ENCODE data around the gene NLRP14. TPM values are rescaled to one million over a fixed set of nuclear protein-coding genes. Genes with fewer than 3 reads are reported as not detected.

Gene NLRP14, protein sequence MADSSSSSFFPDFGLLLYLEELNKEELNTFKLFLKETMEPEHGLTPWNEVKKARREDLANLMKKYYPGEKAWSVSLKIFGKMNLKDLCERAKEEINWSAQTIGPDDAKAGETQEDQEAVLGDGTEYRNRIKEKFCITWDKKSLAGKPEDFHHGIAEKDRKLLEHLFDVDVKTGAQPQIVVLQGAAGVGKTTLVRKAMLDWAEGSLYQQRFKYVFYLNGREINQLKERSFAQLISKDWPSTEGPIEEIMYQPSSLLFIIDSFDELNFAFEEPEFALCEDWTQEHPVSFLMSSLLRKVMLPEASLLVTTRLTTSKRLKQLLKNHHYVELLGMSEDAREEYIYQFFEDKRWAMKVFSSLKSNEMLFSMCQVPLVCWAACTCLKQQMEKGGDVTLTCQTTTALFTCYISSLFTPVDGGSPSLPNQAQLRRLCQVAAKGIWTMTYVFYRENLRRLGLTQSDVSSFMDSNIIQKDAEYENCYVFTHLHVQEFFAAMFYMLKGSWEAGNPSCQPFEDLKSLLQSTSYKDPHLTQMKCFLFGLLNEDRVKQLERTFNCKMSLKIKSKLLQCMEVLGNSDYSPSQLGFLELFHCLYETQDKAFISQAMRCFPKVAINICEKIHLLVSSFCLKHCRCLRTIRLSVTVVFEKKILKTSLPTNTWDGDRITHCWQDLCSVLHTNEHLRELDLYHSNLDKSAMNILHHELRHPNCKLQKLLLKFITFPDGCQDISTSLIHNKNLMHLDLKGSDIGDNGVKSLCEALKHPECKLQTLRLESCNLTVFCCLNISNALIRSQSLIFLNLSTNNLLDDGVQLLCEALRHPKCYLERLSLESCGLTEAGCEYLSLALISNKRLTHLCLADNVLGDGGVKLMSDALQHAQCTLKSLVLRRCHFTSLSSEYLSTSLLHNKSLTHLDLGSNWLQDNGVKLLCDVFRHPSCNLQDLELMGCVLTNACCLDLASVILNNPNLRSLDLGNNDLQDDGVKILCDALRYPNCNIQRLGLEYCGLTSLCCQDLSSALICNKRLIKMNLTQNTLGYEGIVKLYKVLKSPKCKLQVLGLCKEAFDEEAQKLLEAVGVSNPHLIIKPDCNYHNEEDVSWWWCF
- 0.05 TPM in 1 of 5 replicates, not detected in the others for total RNA-seq (2022; extraction: Qiagen RNA extraction; ENCODE audit: low read depth)

DNA sequence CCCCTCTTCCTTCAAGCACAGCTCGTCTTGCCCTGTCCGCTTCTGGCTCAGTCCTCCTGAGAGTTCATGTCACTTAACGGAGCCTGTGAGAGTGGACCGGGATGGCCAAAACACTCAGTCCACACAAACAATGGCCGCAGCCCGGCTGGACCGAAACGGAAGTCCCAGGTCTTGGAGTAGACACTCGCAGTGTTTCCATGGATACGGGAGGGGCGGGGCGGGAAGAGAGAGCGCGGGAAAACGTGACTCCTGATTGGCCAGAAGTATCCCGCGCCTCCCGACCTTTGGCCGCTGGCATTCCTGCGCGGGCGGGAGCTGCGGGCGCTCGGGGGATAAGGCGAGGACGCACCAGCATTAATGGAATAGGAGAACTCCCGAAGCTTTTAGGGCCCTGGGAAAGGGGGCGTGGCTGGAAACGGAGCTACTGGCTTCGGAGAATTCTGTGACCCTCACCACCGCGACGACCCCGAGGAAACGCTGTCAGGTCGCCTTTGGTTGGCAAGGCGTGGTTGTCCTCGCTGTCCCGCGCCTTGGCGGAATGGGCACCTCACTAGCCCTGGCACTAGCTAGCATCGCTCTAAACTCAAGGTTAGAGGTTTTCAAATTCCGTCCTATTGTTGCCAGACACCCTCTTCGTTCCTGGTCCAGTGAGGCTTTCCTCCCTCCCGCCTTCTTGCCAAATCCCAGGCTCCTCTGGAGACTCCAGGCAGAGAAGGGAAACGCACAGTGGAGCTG is at the start of gene NLRP14, which contains the start of gene ZNF214:
Gene NLRP14, plus strand, starts transcription at position 297 of the 735 bp plus-strand sequence. CDS start 18,108 bp downstream, outside the sequence.
Gene ZNF214, minus strand, starts transcription at position 164 of the 735 bp plus-strand sequence. CDS start 17,511 bp downstream, outside the sequence.

DNA sequence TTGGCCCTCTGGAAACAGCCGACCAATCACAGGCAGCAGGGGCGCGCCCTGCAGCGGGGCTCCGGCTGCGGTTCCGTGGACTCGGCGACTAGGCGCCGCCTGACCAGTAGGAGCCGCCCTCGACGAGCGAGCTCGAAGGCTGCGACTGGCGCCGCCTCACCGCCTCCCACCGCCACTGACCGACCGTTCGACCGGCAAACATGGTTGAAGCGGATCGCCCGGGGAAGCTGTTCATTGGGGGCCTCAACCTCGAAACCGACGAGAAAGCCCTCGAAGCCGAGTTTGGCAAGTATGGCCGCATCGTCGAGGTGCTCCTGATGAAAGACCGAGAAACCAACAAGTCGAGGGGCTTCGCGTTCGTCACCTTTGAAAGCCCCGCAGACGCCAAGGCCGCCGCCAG is 68.6 kb downstream of the NLRP14 start, which contains the start of gene RBMXL2:
Gene RBMXL2, plus strand, starts transcription at position 78 of the 400 bp plus-strand sequence. Its CDS starts 123 bp downstream, at position 201.

Other genes starting within 250 kb of the NLRP14 start
- gene OR2AG2, start 248.5 kb upstream of the NLRP14 start, total RNA-seq (2022; extraction: Qiagen RNA extraction; ENCODE audit: low read depth) = 0.01 to 0.13 TPM in 2 of 5 replicates, not detected in the others
- gene OR2AG1, start 237.5 kb upstream of the NLRP14 start, total RNA-seq (2022; extraction: Qiagen RNA extraction; ENCODE audit: low read depth) = not detected in 5 replicates
- gene OR6A2, start 220.8 kb upstream of the NLRP14 start, total RNA-seq (2022; extraction: Qiagen RNA extraction; ENCODE audit: low read depth) = not detected in 5 replicates
- not detected in 5 replicates for gene OR10A5, start 174.8 kb upstream of the NLRP14 start, total RNA-seq (2022; extraction: Qiagen RNA extraction; ENCODE audit: low read depth)
- gene OR10A2, start 157.4 kb upstream of the NLRP14 start, total RNA-seq (2022; extraction: Qiagen RNA extraction; ENCODE audit: low read depth) = not detected in 5 replicates
- not detected in 5 replicates for gene OR10A4, start 143.9 kb upstream of the NLRP14 start, total RNA-seq (2022; extraction: Qiagen RNA extraction; ENCODE audit: low read depth)
- not detected in 5 replicates for gene OR2D2, start 128.0 kb upstream of the NLRP14 start, total RNA-seq (2022; extraction: Qiagen RNA extraction; ENCODE audit: low read depth)
- not detected in 5 replicates for gene OR2D3, start 99.5 kb upstream of the NLRP14 start, total RNA-seq (2022; extraction: Qiagen RNA extraction; ENCODE audit: low read depth)
- gene ZNF215, start 94.1 kb upstream of the NLRP14 start, total RNA-seq (2022; extraction: Qiagen RNA extraction; ENCODE audit: low read depth) = 0.99 to 1.4 TPM (median 1.3 TPM) in 5 replicates
- gene ZNF214, start 133 bp upstream of the NLRP14 start, total RNA-seq (2022; extraction: Qiagen RNA extraction; ENCODE audit: low read depth) = 0.59 to 1.1 TPM (median 0.95 TPM) in 5 replicates
- not detected in 5 replicates for gene RBMXL2, start 68.5 kb downstream of the NLRP14 start, total RNA-seq (2022; extraction: Qiagen RNA extraction; ENCODE audit: low read depth)
- gene SYT9, start 231.4 kb downstream of the NLRP14 start, total RNA-seq (2022; extraction: Qiagen RNA extraction; ENCODE audit: low read depth) = 0.16 to 0.22 TPM (median 0.19 TPM) in 5 replicates